ENCODE measurements around the gene DPYSL3. TPM values are rescaled to one million over a fixed set of nuclear protein-coding genes. Genes with fewer than 3 reads are reported as not detected.

DPYSL3 gene
- total and polyA plus RNA-seq, 4 donors = 0.35 to 3.6 (median 1.7) TPM

- Histone ChIP-seq H3K9me3 (ENCODE audit: control insufficient read depth in 4 of 4, low read length in 3 of 4) (no peaks in the 10 kb centered on the region), H3K27me3 (ENCODE audit: control insufficient read depth in 4 of 4, insufficient read depth in 4 of 4, low read length in 3 of 4) (peaks cover 0 to 2% (median under 1%) of the 10 kb centered on the region in 4 donors), H3K36me3 (ENCODE audit: control insufficient read depth in 4 of 4, insufficient read depth in 3 of 4, low read depth in 1 of 4, low read length in 3 of 4) (no peaks in the 10 kb centered on the region), H3K4me3 (ENCODE audit: low read depth in 1 of 3, low read length in 3 of 3) (no peak overlapping the region), H3K27ac (ENCODE audit: low read depth in 1 of 2, low read length in 2 of 2) (peak overlapping the region in 1 of 2 donors; percentile 18), H3K9ac (ENCODE audit: low read depth in 1 of 2, low read length in 2 of 2) (no peak overlapping the region), H3K4me1 (ENCODE audit: control insufficient read depth in 4 of 4, insufficient read depth in 4 of 4, low read length in 3 of 4) (no peaks in the 10 kb centered on the region)
- 64% methylated on average over 4 of the region's 4 CpGs for WGBS
- TF ChIP-seq NR2F2 (IDR thresholded peaks at IDR 0.05) (peak; percentile 76), RXRA (IDR thresholded peaks at IDR 0.05) (no peak), ATF3 (IDR thresholded peaks at IDR 0.05) (no peak), CTCF (IDR thresholded peaks at IDR 0.05; ENCODE audit: low read depth, low read length, missing input control) (no peak), EGR1 (IDR thresholded peaks at IDR 0.05; ENCODE audit: low read depth in 2 of 2) (no peak)
- no peak for DNase-seq (ENCODE audit: low spot score)
Observed at GRCh38 chr5:147487031-147487750, 22.7 kb downstream of the DPYSL3 start.

- no peak for DNase-seq (ENCODE audit: low spot score)
- H3K27me3 ChIP-seq (ENCODE audit: control insufficient read depth in 4 of 4, insufficient read depth in 4 of 4, low read length in 3 of 4) = peaks cover 0 to 2% (median under 1%) of the 10 kb centered on the region in 4 donors
- H3K36me3 ChIP-seq (ENCODE audit: control insufficient read depth in 4 of 4, insufficient read depth in 3 of 4, low read depth in 1 of 4, low read length in 3 of 4) = no peaks in the 10 kb centered on the region
- no peaks in the 10 kb centered on the region for H3K4me1 ChIP-seq (ENCODE audit: control insufficient read depth in 4 of 4, insufficient read depth in 4 of 4, low read length in 3 of 4)
- no peak overlapping the region for H3K4me3 ChIP-seq (ENCODE audit: low read depth in 1 of 3, low read length in 3 of 3)
- H3K9me3 ChIP-seq (ENCODE audit: control insufficient read depth in 4 of 4, low read length in 3 of 4) = no peaks in the 10 kb centered on the region
- no peak overlapping the region for H3K9ac ChIP-seq (ENCODE audit: low read depth in 1 of 2, low read length in 2 of 2)
- TF ChIP-seq FOXA2 (IDR thresholded peaks at IDR 0.05) (no peak), JUND (IDR thresholded peaks at IDR 0.05) (no peak), TAF1 (conservative IDR thresholded peaks at IDR 0.05) (no peak), CTCF (IDR thresholded peaks at IDR 0.05; ENCODE audit: low read depth, low read length, missing input control) (no peak), HNF4A (conservative IDR thresholded peaks at IDR 0.05) (no peak), SP1 (IDR thresholded peaks at IDR 0.05) (no peak), REST (IDR thresholded peaks at IDR 0.05) (no peak), RAD21 (IDR thresholded peaks at IDR 0.05) (no peak), GABPA (IDR thresholded peaks at IDR 0.05 in 1 of 2, conservative IDR thresholded peaks at IDR 0.05 in 1 of 2) (no peak), YY1 (IDR thresholded peaks at IDR 0.05) (no peak), NR2F2 (IDR thresholded peaks at IDR 0.05) (no peak), FOXA1 (IDR thresholded peaks at IDR 0.05) (no peak), RXRA (IDR thresholded peaks at IDR 0.05) (no peak)
- 65% methylated on average over 2 of the region's 2 CpGs for WGBS
- H3K27ac ChIP-seq (ENCODE audit: low read depth in 1 of 2, low read length in 2 of 2) = peak overlapping the region in 1 of 2 donors; percentile 2
Observed at GRCh38 chr5:147485814-147486213, 24.1 kb downstream of the DPYSL3 start.

Measured in liver (tissue), 9 donors.